A673 (cell line): Measurements from ENCODE around the gene FAM162A. TPM values are rescaled to one million over a fixed set of nuclear protein-coding genes. Genes with fewer than 3 reads are reported as not detected.

ENCODE experiments used
- BruUV-seq: library from RNA; stranded (reverse); fragments of 400-500 nt; replicated peaks from 2 replicates; lab custom pipeline; 2021; lab: Mats Ljungman, UMichigan
- CTCF ChIA-PET: fragments of 300-600 bp; sonication (Branson Sonifier 250); formaldehyde crosslinking; loops from one replicate; lab custom pipeline; 2022; ENCODE audit warnings: antibody characterized with exemption; lab: Charles Lee
- POLR2A ChIA-PET: fragments of 300-600 bp; sonication (Branson Sonifier 250); formaldehyde crosslinking; loops from one replicate; lab custom pipeline; 2022; ENCODE audit warnings: antibody characterized with exemption; ENCODE audit not compliant: low non-redundant PET; lab: Charles Lee
- DNase-seq: peaks from one replicate; pipeline ENCODE4 v3.0.0-alpha.2; 2015; ENCODE audit warnings: low spot score
- H3K27ac ChIP-seq: fragments of 200-600 bp; sonication (generic); 2 replicates; pipeline ENCODE4 v1.5.1; 2016; ENCODE audit warnings: mixed run types, low read depth, mild to moderate bottlenecking, mixed read lengths, antibody characterized with exemption, low read length; ENCODE audit not compliant: poor library complexity, severe bottlenecking
- H3K27me3 ChIP-seq: fragments of 200-600 bp; sonication (generic); replicated peaks from 2 replicates; pipeline ENCODE4 v1.6.1; 2017; ENCODE audit warnings: mixed run types, low read depth, mild to moderate bottlenecking, mixed read lengths, antibody characterized with exemption, low read length; ENCODE audit not compliant: insufficient read depth, poor library complexity
- H3K36me3 ChIP-seq: fragments of 200-600 bp; sonication (generic); 2 replicates; pipeline ENCODE4 v1.6.1; 2016; ENCODE audit warnings: mixed run types, mild to moderate bottlenecking, mixed read lengths, antibody characterized with exemption, low read length; ENCODE audit not compliant: insufficient read depth, poor library complexity, severe bottlenecking
- H3K4me1 ChIP-seq: fragments of 200-600 bp; sonication (generic); 2 replicates; pipeline ENCODE4 v1.6.1; 2017; ENCODE audit warnings: mixed run types, mild to moderate bottlenecking, mixed read lengths, antibody characterized with exemption, low read length; ENCODE audit not compliant: insufficient read depth, poor library complexity, severe bottlenecking
- H3K4me3 ChIP-seq: fragments of 200-600 bp; sonication (generic); 2 replicates; pipeline ENCODE4 v1.5.1; 2016; ENCODE audit warnings: low read depth, mixed run types, mild to moderate bottlenecking, mixed read lengths, low read length; ENCODE audit not compliant: poor library complexity, severe bottlenecking
- H3K9me3 ChIP-seq: fragments of 200-600 bp; sonication (generic); 2 replicates; pipeline ENCODE4 v1.6.1; 2016; ENCODE audit warnings: mixed run types, low read depth, mild to moderate bottlenecking, mixed read lengths, antibody characterized with exemption, low read length; ENCODE audit not compliant: poor library complexity, severe bottlenecking
- CTCF ChIP-seq: fragments of 300-800, 200-600 bp; sonication (generic); conservative IDR thresholded peaks from 2 replicates; pipeline ENCODE4 v1.5.1; 2017; ENCODE audit warnings: low read depth, mild to moderate bottlenecking, antibody characterized with exemption, low read length, moderate library complexity, mixed read lengths
- EZH2 ChIP-seq: fragments of 200-600 bp; sonication (generic); IDR thresholded peaks from 2 replicates; pipeline ENCODE4 v1.6.1; 2017; ENCODE audit warnings: borderline replicate concordance, low read depth, mild to moderate bottlenecking, mixed read lengths, antibody characterized with exemption, low read length; ENCODE audit not compliant: poor library complexity, severe bottlenecking
- intact Hi-C: fragments of 100-400 bp; cut with micrococcal nuclease; formaldehyde crosslinking; loops from one replicate; pipeline ENCODE4 v1.10.0; 2022; ENCODE audit not compliant: unreplicated experiment
- total RNA-seq: library from RNA; stranded (reverse); gene quantifications from 2 replicates; pipeline ENCODE4 v1.2.3, GENCODE V29; 2021

The FAM162A gene
- total RNA-seq, 1 experiment from 2014 or later, result 58.1 TPM

GRCh38 chr3:122421836-122422235 is 37.9 kb downstream of the FAM162A start:
- POLR2A ChIA-PET, result no interaction called here
- H3K27ac ChIP-seq, result no peak overlapping the region
- CTCF ChIA-PET, result no interaction called here
- H3K4me1 ChIP-seq, result no peaks in the 10 kb centered on the region
- no TSS peak for BruUV-seq
- no peak overlapping the region for H3K4me3 ChIP-seq
- no peak for TF ChIP-seq CTCF
- no peak for TF ChIP-seq EZH2
- DNase-seq, result no peak
- H3K36me3 ChIP-seq, result peaks cover 22% of the 10 kb centered on the region
- H3K27me3 ChIP-seq, result no peaks in the 10 kb centered on the region
- intact Hi-C loops, result no loop called here
- no peaks in the 10 kb centered on the region for H3K9me3 ChIP-seq

DNA sequence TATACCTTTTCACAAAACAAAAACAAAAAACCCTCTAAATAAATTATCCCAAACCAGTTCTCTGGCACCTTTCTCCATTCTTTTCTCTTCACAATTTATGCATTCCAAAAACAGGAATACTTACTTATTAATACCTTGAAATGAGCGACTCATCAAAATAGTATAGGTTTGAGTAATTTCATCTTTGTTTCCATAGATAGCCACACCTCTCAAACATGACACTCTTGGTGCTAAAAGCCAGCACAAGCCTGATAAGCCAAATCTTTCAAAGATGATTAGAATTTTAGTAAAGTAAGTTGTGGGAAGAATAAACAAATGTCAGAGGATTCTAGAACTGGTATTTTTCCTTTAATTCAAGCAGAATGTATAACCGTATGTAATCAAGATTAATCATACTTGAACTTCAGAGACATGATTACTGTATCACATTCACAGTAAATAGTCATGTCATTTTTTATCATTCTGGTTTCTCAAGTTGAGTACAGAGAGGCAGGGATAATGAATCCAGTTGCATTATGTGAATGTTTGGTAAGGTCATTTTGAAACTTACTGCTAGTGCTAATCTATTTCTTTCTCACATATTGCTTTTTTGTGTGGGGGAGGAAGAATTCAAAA is 44.0 kb downstream of the FAM162A start:
- DNase-seq, result no peak
- BruUV-seq, result no TSS peak
- peaks cover 28% of the 10 kb centered on the region for H3K36me3 ChIP-seq
- TF ChIP-seq CTCF (no peak), EZH2 (no peak)
- intact Hi-C loops, result no loop called here
- no peaks in the 10 kb centered on the region for H3K4me1 ChIP-seq
- POLR2A ChIA-PET, result no interaction called here
- H3K27me3 ChIP-seq, result no peaks in the 10 kb centered on the region
- H3K27ac ChIP-seq, result no peak overlapping the region
- CTCF ChIA-PET, result no interaction called here
- no peak overlapping the region for H3K4me3 ChIP-seq
- H3K9me3 ChIP-seq, result no peaks in the 10 kb centered on the region

DNA sequence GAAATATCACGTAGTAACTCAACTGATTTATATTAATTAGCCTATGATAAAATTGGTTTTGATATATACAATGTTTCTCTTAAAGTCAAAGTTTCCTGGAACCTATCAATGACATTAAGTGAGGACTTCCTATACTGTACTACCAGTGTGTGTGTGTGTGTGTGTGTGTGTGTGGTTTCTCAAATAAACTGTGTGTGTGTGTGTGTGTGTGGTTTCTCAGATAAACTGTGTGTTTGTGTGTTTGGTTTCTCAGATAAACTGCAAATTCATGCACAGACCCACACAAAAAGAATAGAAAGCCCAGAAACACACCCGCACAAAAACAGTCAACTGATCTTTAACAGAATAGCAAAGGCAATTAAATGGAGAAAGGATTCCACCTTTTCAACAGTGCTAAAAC is 46.4 kb downstream of the FAM162A start:
- no peak overlapping the region for H3K4me3 ChIP-seq
- POLR2A ChIA-PET, result no interaction called here
- H3K27ac ChIP-seq, result no peak overlapping the region
- intact Hi-C loops, result no loop called here
- CTCF ChIA-PET, result no interaction called here
- no peaks in the 10 kb centered on the region for H3K27me3 ChIP-seq
- no peaks in the 10 kb centered on the region for H3K9me3 ChIP-seq
- H3K4me1 ChIP-seq, result no peaks in the 10 kb centered on the region
- H3K36me3 ChIP-seq, result peaks cover 28% of the 10 kb centered on the region
- BruUV-seq, result no TSS peak
- DNase-seq, result no peak
- no peak for TF ChIP-seq CTCF
- no peak for TF ChIP-seq EZH2
